Measurements from ENCODE around the gene UPF2.

GRCh38 chr10:12073526-12073925, 30.9 kb upstream of the UPF2 start:
- no peak for TF ChIP-seq POLR2AphosphoS5 (IDR thresholded peaks at IDR 0.05; ENCODE audit: insufficient read depth in 1 of 2, low read depth in 1 of 2)
- TF ChIP-seq, protein P1, sequence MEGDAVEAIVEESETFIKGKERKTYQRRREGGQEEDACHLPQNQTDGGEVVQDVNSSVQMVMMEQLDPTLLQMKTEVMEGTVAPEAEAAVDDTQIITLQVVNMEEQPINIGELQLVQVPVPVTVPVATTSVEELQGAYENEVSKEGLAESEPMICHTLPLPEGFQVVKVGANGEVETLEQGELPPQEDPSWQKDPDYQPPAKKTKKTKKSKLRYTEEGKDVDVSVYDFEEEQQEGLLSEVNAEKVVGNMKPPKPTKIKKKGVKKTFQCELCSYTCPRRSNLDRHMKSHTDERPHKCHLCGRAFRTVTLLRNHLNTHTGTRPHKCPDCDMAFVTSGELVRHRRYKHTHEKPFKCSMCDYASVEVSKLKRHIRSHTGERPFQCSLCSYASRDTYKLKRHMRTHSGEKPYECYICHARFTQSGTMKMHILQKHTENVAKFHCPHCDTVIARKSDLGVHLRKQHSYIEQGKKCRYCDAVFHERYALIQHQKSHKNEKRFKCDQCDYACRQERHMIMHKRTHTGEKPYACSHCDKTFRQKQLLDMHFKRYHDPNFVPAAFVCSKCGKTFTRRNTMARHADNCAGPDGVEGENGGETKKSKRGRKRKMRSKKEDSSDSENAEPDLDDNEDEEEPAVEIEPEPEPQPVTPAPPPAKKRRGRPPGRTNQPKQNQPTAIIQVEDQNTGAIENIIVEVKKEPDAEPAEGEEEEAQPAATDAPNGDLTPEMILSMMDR (IDR thresholded peaks at IDR 0.05) = no peak
- TF ChIP-seq POLR2A (IDR thresholded peaks at IDR 0.05) = no peak
